IMR-90 (cell line): Measurements from ENCODE around the gene SCIN.

Experiments
- BHLHE40 ChIP-seq: fragments of 150-350 bp; IDR thresholded peaks from 2 replicates; pipeline ENCODE4 v1.6.1; 2016; ENCODE audit warnings: mild to moderate bottlenecking, low read depth, low read length
- CHD1 ChIP-seq: IDR thresholded peaks from 2 replicates; pipeline ENCODE4 v1.6.1; 2012; ENCODE audit warnings: low read depth, low read length, improper control_type of control experiment
- CTCF ChIP-seq: conservative IDR thresholded peaks from 2 replicates; pipeline ENCODE4 v1.5.1; 2012; ENCODE audit warnings: mild to moderate bottlenecking, low read depth, low read length, improper control_type of control experiment
- ELK1 ChIP-seq: fragments of 150-350 bp; IDR thresholded peaks from 2 replicates; pipeline ENCODE4 v1.6.1; 2016; ENCODE audit warnings: low read depth, mild to moderate bottlenecking, low read length, moderate library complexity, borderline replicate concordance
- MAFK ChIP-seq: IDR thresholded peaks from 2 replicates; pipeline ENCODE4 v1.6.1; 2012; ENCODE audit warnings: low read depth, low read length, improper control_type of control experiment
- MAZ ChIP-seq: IDR thresholded peaks from 2 replicates; pipeline ENCODE4 v1.6.1; 2012; ENCODE audit warnings: low read depth, mild to moderate bottlenecking, low read length, improper control_type of control experiment, moderate library complexity, borderline replicate concordance
- NFE2L2 ChIP-seq: fragments of 150-350 bp; IDR thresholded peaks from 2 replicates; pipeline ENCODE4 v1.6.1; 2016; ENCODE audit warnings: low read depth, mild to moderate bottlenecking, low read length
- POLR2A ChIP-seq: IDR thresholded peaks from 2 replicates; pipeline ENCODE4 v1.6.1; 2012; ENCODE audit warnings: mild to moderate bottlenecking, low read depth, low read length
- RAD21 ChIP-seq: IDR thresholded peaks from 2 replicates; pipeline ENCODE4 v1.6.1; 2012; ENCODE audit warnings: low read length, improper control_type of control experiment
- RCOR1 ChIP-seq: IDR thresholded peaks from 2 replicates; pipeline ENCODE4 v1.6.1; 2012; ENCODE audit warnings: mild to moderate bottlenecking, low read length, improper control_type of control experiment; ENCODE audit not compliant: insufficient replicate concordance
- SMC3 ChIP-seq: fragments of 150-350 bp; IDR thresholded peaks from 2 replicates; pipeline ENCODE4 v1.6.1; 2016; ENCODE audit warnings: low read depth, mild to moderate bottlenecking, antibody characterized with exemption, low read length, moderate library complexity
- TF ChIP-seq, protein P1 (sequence below): fragments of 150-350 bp; IDR thresholded peaks from 2 replicates; pipeline ENCODE4 v1.6.1; 2017; ENCODE audit warnings: mild to moderate bottlenecking, antibody characterized with exemption, low read length, low read depth

GRCh38 chr7:12690041-12690878 is 119.7 kb downstream of the SCIN start:
- no peak for TF ChIP-seq ELK1
- TF ChIP-seq POLR2A, result no peak
- TF ChIP-seq CTCF, result no peak
- no peak for TF ChIP-seq NFE2L2
- no peak for TF ChIP-seq RCOR1
- TF ChIP-seq MAZ, result no peak
- TF ChIP-seq, protein P1, sequence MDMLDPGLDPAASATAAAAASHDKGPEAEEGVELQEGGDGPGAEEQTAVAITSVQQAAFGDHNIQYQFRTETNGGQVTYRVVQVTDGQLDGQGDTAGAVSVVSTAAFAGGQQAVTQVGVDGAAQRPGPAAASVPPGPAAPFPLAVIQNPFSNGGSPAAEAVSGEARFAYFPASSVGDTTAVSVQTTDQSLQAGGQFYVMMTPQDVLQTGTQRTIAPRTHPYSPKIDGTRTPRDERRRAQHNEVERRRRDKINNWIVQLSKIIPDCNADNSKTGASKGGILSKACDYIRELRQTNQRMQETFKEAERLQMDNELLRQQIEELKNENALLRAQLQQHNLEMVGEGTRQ, result no peak
- no peak for TF ChIP-seq CHD1
- TF ChIP-seq SMC3, result no peak
- no peak for TF ChIP-seq RAD21
- no peak for TF ChIP-seq MAFK
- TF ChIP-seq BHLHE40, result no peak
